Fibroblast of the conjunctiva (primary cell): ENCODE measurements around the gene RTL10.
"Not testable (repeated sequence)": the region's sequence is repeated elsewhere in the genome, so short reads cannot be mapped to it uniquely, and the experiment has no call there.

Experiments
- DNase-seq: peaks from one replicate; pipeline ENCODE4 v3.0.0-alpha.2; 2010; ENCODE audit warnings: low read depth

RTL10 gene

GRCh38 chr22:19843107-19843856, 11.4 kb downstream of the RTL10 start:
- DNase-seq: no peak

- DNase-seq: no peak
These were observed 12.1 kb downstream of the RTL10 start for GRCh38 chr22:19842393-19843106.

- DNase-seq: no peak
These were observed 12.9 kb downstream of the RTL10 start for GRCh38 chr22:19841641-19842392.

GRCh38 chr22:19840955-19841640, 13.6 kb downstream of the RTL10 start:
- DNase-seq: no peak

- DNase-seq: no peak
These were observed 14.6 kb downstream of the RTL10 start for GRCh38 chr22:19840059-19840458.

GRCh38 chr22:19837915-19838314, 16.8 kb downstream of the RTL10 start:
- no peak for DNase-seq

GRCh38 chr22:19836512-19836911, 18.2 kb downstream of the RTL10 start:
- DNase-seq: no peak

- no peak for DNase-seq
These were observed 20.1 kb downstream of the RTL10 start for GRCh38 chr22:19834599-19834998.

- DNase-seq: not testable (repeated sequence)
These were observed 21.3 kb downstream of the RTL10 start for GRCh38 chr22:19833327-19833726.

GRCh38 chr22:19832476-19833108, 22.1 kb downstream of the RTL10 start:
- DNase-seq: no peak

GRCh38 chr22:19831979-19832378, 22.7 kb downstream of the RTL10 start:
- not testable (repeated sequence) for DNase-seq

GRCh38 chr22:19831016-19831415, 23.7 kb downstream of the RTL10 start:
- no peak for DNase-seq

GRCh38 chr22:19828035-19828401, 26.7 kb downstream of the RTL10 start:
- DNase-seq: no peak

- DNase-seq: no peak
These were observed 27.2 kb downstream of the RTL10 start for GRCh38 chr22:19827341-19828034.

- DNase-seq: no peak
These were observed 28.1 kb downstream of the RTL10 start for GRCh38 chr22:19826619-19826950.

GRCh38 chr22:19825904-19826618, 28.6 kb downstream of the RTL10 start:
- no peak for DNase-seq

GRCh38 chr22:19824926-19825339, 29.7 kb downstream of the RTL10 start:
- DNase-seq: no peak

- DNase-seq: no peak
These were observed 30.3 kb downstream of the RTL10 start for GRCh38 chr22:19824212-19824925.

GRCh38 chr22:19823902-19824211, 30.8 kb downstream of the RTL10 start:
- no peak for DNase-seq
